Measurements from ENCODE around the gene MTURN.

Gene MTURN

GRCh38 chr7:30163231-30163894 is 28.6 kb downstream of the MTURN start:
- no peak for DNase-seq

DNA sequence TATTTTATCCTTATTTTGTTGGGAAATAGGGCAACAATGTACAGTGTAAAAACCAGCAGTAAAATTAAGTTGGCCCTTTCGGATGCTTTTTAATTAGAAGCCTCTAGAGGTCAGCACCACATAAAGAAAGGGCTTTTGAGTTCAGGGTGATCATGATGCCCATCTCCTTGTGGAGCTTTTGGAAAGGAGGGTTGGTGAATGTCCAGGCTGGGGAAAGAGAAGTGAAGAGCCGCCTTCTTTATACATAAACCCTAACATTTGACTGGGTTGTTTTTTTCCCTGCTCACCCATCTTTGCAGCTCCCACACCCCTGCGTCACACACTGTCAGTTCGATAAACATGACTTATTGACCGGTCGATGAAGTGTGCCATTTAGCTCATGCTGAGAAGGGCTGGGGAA is 29.8 kb downstream of the MTURN start:
- DNase-seq, result peak in 1 of 2 experiments; percentile 35

GRCh38 chr7:30165590-30165989 is 30.8 kb downstream of the MTURN start:
- no peak for DNase-seq

DNA sequence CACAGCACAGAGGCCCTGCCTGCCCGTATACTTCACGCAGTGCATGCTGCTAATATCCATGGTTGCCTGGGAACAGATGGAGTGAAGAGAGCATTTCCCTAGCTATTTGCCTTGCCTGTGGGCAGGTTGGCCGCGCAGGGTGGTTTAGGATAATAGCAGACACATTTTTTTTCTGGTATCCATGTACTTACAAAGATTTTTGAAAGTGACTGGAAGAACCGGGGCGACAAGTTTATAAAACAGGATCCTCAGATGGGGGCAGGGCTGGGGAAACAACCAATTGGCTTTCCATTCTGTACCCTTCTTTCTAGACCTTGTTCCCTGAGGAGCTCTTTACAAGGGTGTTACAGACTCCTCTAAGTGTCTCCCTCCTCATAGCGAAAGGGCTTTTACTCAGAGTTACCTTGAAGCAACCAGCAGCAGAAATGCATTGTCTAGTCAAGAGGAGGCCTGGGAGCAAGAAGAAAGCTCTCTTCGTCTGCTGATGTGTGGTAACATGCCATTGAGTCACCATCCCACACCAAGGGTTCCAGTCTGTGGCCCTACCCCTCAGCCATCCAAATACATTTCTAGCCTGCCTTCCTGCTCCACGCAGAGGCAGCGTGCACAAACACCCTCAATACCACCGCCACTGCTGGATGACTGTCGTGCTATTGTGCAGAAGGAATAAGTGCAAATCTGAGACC is 31.5 kb downstream of the MTURN start:
- DNase-seq, result no peak

GRCh38 chr7:30166841-30167235 is 32.1 kb downstream of the MTURN start:
- no peak for DNase-seq

- no peak for DNase-seq
Measured at GRCh38 chr7:30167901-30168300, 33.1 kb downstream of the MTURN start.

DNA sequence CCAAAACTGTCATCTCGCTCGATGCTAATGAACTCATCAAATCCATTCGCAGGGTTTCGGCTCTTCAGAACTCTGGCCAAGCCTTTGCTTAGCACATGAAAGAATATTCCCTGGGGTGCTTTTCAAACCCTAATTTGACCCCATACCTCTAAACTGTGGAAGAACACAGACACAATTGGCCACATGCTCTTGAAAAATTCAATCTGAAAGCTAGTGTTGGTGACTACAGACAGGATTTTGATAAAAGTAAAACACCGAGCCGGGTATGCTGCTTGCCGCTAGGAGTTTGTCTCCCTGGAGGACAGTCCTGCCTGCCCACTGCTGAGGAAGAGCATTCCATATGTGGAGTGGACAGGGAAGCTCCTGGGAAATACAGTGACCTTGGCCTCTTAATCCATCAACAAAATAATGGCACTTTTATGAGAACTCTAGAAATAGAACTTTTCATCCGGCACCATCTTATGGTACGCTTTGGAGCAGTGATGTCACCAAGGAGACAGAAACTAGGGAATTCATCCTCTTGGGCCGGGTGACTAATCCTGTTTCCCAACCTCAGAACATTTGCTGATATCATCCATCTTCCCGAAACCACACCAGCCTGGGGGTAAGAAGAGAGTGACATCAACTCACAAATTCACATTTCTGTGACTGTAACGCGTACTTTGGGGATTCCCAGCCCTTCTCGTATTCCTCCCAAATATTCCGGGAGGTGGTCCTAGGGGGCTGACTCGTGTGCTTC is 34.2 kb downstream of the MTURN start:
- DNase-seq, result no peak

DNA sequence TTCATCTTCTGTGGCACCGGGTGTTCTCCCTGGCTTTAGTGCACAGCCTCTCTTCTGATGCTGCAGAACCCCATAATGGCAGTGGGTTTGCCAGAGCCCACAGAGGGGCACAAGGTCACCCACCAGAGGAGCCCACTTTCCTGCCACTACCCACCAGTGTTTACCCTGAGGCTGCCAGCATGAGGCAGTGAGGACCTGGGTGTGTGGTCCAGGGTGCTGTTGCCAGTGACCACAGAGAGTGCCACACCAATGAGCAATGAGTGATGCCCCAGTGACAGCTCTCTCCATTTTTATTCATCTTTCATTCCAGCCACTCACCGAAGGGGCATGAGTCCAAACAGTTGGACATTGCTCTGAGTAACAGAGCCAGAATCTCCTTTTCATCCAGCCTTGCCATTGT is 34.8 kb downstream of the MTURN start:
- no peak for DNase-seq

DNA sequence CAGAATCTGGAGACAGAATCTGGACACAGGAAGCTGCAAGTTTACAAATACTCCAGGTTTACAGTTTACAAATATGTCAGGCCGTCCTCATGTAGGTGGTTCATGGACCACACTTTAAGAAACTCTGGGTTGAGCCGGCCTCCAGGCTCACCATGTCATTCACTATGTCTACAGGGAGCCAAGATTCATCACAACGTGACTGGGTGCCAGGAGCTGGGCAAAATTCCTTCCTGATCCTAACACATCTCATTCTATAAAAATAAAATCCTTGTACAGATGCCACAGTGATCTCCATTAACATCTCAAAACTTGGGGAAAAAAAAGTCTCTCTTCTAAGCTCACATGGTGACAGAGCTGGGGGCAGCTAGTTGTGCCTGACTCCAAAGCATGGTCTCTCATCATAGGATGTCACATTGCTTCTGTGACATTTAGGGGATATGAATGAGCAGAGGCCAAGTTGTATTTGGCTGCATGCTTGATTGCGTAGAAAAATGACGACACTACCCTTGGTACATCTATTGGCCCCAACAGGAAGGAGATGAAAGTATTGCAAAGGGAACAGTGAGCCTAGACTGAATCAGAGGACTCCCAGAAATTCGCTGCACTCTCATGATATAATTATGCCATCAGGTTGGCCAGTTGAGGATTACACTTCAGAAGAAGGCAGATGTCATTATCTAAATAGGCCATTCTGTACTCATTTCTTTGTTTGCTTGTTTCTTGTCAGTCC is 35.9 kb downstream of the MTURN start:
- no peak for DNase-seq

- no peak for DNase-seq
Measured at GRCh38 chr7:30171766-30172447, 37.1 kb downstream of the MTURN start.

DNA sequence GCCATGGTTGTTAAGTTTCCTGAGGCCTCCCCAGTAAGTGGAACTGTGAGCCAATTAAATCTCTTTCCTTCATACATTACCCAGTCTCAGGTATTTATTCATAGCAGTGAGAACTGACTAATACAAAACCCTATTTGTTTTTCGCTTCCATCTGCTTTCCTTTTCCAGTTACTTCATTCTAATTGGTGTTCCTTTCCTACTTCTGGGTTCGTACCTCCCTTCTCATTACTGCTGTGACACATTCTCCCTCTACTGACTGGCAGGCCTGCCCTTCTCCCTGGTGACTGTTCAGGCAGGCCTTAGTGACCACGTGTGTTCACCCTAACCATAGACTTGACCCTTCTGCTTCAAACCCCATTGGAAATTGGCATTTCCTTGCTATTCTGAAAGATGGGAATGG is 37.7 kb downstream of the MTURN start:
- no peak for DNase-seq

DNA sequence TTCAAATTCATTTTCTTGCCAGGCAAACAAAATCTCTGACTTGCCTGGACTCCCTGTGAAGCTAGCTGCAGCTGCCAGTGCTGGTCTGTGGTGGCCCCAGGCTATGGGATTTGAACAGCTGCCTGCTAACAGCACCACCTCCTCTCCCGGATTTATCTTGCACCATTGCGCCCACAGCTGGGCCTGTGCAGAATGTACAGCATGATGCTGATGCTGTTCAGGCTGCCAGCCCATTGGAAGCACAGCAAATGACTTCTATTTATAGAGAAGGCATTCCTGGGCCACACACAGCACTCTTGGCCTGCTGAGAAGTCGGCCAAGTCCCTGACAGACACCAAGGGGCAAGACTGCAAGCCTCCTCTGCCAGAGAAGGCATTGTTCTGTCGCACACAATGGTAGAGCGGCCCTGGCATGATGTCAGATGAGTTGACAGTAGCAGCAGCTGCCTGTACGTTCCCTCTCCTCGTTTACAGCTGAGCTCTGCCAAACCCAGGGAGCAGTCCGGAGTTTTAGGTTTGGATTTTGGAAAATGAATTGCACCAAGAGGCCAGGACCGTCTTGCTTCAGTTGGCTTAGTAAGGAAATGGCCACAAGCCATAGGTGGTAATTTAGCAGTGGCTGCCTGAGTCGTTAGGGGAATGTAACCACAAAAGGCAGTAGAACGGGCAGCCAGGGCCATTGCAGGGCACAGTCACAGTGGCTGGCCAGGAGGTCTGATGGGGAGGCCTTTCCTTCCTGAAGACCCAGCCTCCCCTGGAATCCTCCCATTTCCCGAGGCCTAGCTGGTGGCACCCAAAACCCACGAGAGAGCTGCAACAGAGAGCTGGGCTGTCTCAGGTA is 38.5 kb downstream of the MTURN start:
- DNase-seq, result no peak

GRCh38 chr7:30175180-30175579 is 40.4 kb downstream of the MTURN start:
- DNase-seq, result no peak

DNA sequence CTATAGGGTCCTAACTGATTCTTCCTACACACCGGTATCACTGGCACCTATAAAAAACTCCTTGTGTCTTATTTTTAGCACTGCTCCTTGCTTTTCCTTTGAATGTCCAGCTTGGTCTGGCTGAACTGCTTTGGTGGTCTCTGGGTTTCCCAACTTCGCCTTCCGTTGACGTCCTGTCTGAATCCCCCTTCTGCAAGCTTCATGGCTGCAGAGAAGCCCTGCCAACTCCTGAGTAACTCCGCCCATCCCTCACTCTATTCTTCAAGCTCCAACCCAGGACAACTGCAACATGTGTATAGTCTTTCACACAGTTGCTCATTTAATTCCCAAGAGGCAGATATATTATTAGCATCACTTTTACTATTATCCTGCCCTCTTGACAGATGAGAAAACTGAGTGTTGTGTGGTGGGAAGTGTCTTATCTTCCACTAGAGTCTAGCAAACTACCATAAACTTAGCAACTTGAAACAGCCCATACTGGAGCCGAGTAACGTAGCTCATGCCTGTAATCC is 40.9 kb downstream of the MTURN start:
- DNase-seq, result no peak

DNA sequence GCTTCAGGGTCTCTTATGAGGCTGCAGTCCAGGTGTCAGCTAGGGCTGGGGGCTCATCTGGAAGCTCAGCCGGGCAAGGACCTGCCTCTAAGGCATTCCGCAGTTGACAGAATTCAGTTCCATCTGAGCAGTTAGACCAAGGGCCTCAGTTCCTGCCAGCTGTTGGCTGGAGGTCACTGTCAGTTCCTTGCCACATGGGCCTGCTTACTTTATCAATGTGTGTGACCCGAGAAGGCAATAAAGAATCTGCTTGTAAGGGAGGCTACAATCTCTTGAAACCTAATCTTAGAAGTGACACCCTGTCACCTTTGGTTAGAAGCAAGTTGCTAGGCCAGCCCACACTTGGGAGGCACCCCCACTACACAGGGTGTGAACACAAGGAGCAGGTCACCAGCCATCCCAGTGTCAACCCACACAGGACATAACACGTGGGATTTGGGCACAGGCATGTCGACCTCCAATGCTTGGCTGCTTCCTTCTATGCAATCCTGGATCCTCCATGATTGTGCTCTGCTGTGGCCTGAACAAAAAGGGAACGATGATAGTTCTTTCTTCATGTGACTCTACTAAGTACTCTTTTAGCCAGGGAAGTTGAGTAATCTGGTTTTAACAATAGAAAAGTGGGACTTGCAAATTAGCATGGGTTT is 41.8 kb downstream of the MTURN start:
- DNase-seq, result no peak

DNA sequence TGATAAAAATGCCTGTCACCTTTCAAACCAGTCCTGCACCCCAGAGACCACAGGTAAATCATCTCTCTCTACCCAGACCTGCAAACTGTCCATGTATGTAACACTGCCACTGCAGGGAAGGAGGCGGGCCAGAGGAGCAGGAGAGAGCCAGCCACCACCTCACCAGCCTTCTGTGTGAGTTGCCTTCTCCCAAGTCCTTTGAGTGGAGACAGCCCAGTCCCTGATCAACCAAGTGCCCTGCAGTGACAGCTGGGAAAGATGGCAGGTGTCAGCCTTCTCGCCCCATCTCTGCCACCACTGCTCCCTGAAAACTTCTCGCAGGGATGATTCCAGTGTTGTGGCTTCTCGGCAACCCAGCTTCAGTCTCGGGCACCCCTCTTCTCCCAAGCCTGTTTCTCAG is 42.4 kb downstream of the MTURN start:
- no peak for DNase-seq

DNA sequence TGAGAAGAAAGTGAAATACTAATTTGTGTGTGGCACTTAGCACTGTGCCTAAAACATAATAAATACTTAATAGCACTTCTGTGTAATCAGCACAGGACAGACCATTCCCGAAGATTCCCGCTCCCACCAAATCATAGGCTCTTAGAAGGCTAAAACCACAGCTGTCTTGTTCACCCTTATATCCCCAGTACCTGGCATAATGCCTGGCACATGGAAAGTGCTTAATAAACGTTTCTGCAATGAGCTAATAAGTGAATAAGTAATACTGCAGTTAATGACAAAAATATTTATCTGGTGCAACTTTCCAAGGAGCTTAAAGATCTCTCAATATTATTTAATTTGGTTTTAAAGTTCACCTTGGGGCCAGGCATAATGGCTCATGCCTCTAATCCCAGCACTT is 43.2 kb downstream of the MTURN start:
- DNase-seq, result no peak

GRCh38 chr7:30178748-30179436 is 44.1 kb downstream of the MTURN start:
- no peak for DNase-seq

GRCh38 chr7:30180718-30181117 is 45.9 kb downstream of the MTURN start:
- DNase-seq, result no peak

- DNase-seq, result no peak
Measured at GRCh38 chr7:30181211-30181610, 46.4 kb downstream of the MTURN start.

Data from SW 1271 (cell line).